ENCODE data around the gene MAP4K4. TPM values are rescaled to one million over a fixed set of nuclear protein-coding genes. Genes with fewer than 3 reads are reported as not detected.

Gene MAP4K4
- total RNA-seq, 1 experiment from 2014 or later: 132 TPM

GRCh38 chr2:101881131-101881530 is 183.6 kb downstream of the MAP4K4 start:
- Histone ChIP-seq H3K4me1 (ENCODE audit: insufficient read depth, low read length) (no peaks in the 10 kb centered on the region), H3K14ac (ENCODE audit: insufficient read depth, low read length) (no peak overlapping the region), H3K4me2 (ENCODE audit: insufficient read depth, insufficient read length, low read length) (no peak overlapping the region), H3K23me2 (ENCODE audit: insufficient read length, low read depth, low read length, poor library complexity, severe bottlenecking) (no peaks in the 10 kb centered on the region), H2AK5ac (ENCODE audit: insufficient read length, low read length) (no peak overlapping the region), H3K79me2 (ENCODE audit: insufficient read depth, low read length) (no peaks in the 10 kb centered on the region), H2AFZ (ENCODE audit: low read length) (no peak overlapping the region), H2BK5ac (ENCODE audit: insufficient read length, low read length) (no peak overlapping the region), H3K56ac (ENCODE audit: insufficient read length, low read depth, low read length) (no peak overlapping the region), H4K91ac (ENCODE audit: insufficient read length, low read depth, low read length) (no peak overlapping the region), H3K27ac (ENCODE audit: insufficient read length, low read depth, low read length) (no peak overlapping the region), H2BK12ac (ENCODE audit: insufficient read length, low read depth, low read length) (no peak overlapping the region), H3K9me3 (ENCODE audit: control insufficient read depth, low read depth, low read length) (no peaks in the 10 kb centered on the region), H3T11ph (ENCODE audit: low read length) (no peak overlapping the region), H2BK120ac (ENCODE audit: low read depth, low read length, poor library complexity, severe bottlenecking) (no peak overlapping the region), H4K5ac (ENCODE audit: insufficient read length, low read depth, low read length) (no peak overlapping the region), H3K4ac (ENCODE audit: low read depth, low read length) (no peak overlapping the region), H3K79me1 (ENCODE audit: insufficient read depth, low read depth, low read length, poor library complexity, severe bottlenecking) (no peaks in the 10 kb centered on the region), H3K9ac (ENCODE audit: extremely low read depth, insufficient read length, low read length) (no peak overlapping the region), H4K8ac (replicated peaks; ENCODE audit: insufficient read length, low read depth, low read length) (no peak overlapping the region), H3K27me3 (ENCODE audit: insufficient read depth, low read length) (no peaks in the 10 kb centered on the region), H3K18ac (ENCODE audit: insufficient read length, low read depth, low read length) (no peak overlapping the region), H4K20me1 (ENCODE audit: control insufficient read depth, insufficient read depth, insufficient read length) (no peaks in the 10 kb centered on the region), H3K23ac (ENCODE audit: insufficient read length, low read depth, low read length) (no peak overlapping the region), H2BK15ac (ENCODE audit: low read depth, low read length) (no peak overlapping the region), H2BK20ac (ENCODE audit: low read depth, low read length, poor library complexity, severe bottlenecking) (no peak overlapping the region)
- Mint-ChIP-seq H3K36me3 (ENCODE audit: insufficient read depth in 1 of 3, low read depth in 3 of 3) (peaks cover 37 to 72% (median 64%) of the 10 kb centered on the region in 3 experiments), H3K9me3 (no peaks in the 10 kb centered on the region), H3K27me3 (ENCODE audit: low read depth) (no peaks in the 10 kb centered on the region), H3K4me3 (no peak overlapping the region), H3K27ac (no peak overlapping the region), H3K4me1 (no peaks in the 10 kb centered on the region)
- no peak for DNase-seq
- no peak for TF ChIP-seq CTCF (conservative IDR thresholded peaks at IDR 0.05)

Measured in H9 (cell line).